ENCODE data around the gene P3H2. TPM values are rescaled to one million over a fixed set of nuclear protein-coding genes. Genes with fewer than 3 reads are reported as not detected.

P3H2 gene
- polyA plus RNA-seq, 6 donors from 2014 or later, result not detected

DNA sequence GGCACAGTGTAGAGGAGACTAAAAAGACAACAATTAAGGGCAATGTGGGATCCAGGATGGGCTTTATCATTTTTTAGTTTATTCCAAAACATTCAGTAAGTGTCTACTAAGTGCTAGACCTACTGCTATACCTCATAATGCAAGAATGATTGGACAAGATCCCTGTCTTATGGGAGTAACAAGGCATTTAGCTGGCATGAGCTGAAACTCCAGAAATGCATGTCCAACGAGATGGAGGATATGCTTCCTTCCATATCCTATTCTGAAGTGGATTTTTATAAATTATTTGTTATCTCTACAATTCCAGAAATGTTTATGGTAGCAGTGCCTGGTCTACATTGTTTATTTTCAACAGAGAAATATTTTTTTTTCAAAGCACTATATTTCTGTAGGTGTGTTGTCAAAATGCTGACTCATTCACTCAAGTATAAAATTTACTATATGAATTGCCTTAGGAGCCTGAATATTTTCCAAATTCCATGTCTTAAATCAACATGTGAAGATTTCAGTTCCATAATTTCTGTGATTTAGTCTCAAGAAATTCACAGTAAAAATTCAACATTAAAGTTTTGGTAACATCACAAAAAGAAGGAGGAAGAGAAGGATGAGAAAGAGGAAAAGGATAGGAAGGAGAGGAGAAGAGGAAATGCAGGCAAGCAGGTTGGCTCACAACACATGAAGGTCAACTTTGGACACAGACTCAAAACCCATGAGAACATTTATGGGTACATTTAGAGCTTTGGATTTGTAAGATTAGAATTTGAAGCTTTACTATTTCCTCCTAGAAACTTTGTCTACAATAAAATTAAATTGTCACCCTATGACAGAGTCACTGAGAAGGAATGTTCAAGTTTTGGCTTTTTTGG lies 88.6 kb downstream of the P3H2 start:
- Mint-ChIP-seq H3K4me1 (no peaks in the 10 kb centered on the region), H3K9me3 (no peaks in the 10 kb centered on the region), H3K27ac (no peak overlapping the region), H3K4me3 (no peak overlapping the region), H3K36me3 (no peaks in the 10 kb centered on the region), H3K27me3 (peaks cover 0 to 3% (median 0%) of the 10 kb centered on the region in 3 donors)
- DNase-seq (no peak), ATAC-seq (ENCODE audit: low read depth in 2 of 2) (no peak)

DNA sequence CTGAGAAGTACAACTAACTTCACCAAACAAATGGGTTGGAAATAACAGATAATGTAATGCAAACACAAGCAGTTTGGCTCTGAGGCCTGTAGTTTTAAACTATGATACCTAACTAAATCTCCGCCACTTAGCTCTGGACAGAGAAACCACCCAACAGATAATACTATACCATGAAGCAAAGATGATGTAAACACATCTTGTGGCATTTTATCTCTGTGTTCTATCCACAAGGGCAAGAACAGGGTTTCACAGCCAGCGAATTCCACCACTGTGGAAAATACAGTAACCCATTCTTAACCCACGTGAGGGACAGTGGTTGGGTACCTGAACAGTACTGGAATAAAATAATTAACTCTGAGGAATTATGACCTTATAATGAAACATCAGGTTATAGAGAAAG lies 93.6 kb downstream of the P3H2 start:
- Mint-ChIP-seq H3K27me3 (no peaks in the 10 kb centered on the region), H3K27ac (no peak overlapping the region), H3K4me3 (no peak overlapping the region), H3K9me3 (no peaks in the 10 kb centered on the region), H3K36me3 (no peaks in the 10 kb centered on the region), H3K4me1 (no peaks in the 10 kb centered on the region)
- DNase-seq (no peak), ATAC-seq (ENCODE audit: low read depth in 2 of 2) (no peak)

DNA sequence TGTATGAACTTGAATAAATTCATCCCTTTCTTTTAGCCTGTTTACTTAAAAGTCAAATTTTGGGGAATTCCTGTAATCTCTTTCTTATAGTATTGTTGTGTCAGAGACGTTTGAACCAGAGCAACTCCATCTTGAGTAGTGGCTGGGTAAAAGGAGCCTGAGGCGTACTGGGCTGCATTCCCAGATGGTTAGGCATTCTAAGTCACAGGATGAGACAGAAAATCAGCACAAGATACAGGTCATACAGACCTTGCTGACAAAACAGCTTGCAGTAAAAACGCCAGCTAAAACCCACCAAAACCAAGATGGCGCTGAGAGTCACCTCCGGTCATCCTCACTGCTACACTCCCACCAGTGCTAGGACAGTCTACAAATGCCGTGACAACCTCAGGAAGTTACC lies 94.5 kb downstream of the P3H2 start:
- ATAC-seq (ENCODE audit: low read depth in 2 of 2) (no peak), DNase-seq (no peak)
- no peaks in the 10 kb centered on the region for H3K9me3 Mint-ChIP-seq
- no peak overlapping the region for H3K4me3 Mint-ChIP-seq
- no peaks in the 10 kb centered on the region for H3K4me1 Mint-ChIP-seq
- H3K27me3 Mint-ChIP-seq, result no peaks in the 10 kb centered on the region
- H3K36me3 Mint-ChIP-seq, result no peaks in the 10 kb centered on the region
- no peak overlapping the region for H3K27ac Mint-ChIP-seq

DNA sequence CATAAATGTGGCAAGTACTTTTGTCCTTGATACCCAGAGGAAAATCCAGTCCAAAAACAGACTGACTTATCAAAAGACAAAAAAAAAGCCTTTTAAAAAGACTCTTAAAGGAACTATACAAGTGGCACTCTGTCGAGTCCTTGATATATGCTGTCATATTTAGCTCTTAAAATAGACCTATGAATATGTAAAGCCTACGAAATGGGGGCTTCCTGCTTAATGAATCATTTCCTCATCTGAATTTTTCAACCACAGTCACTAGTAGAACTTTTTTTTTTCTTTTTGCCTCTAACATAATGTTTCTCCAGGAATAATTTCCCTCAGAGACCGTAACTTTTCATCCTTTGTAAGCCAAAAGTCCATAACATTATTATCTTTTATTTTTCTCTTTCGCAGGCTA lies 95.8 kb downstream of the P3H2 start:
- Mint-ChIP-seq H3K36me3 (no peaks in the 10 kb centered on the region), H3K27ac (no peak overlapping the region), H3K27me3 (no peaks in the 10 kb centered on the region), H3K4me1 (no peaks in the 10 kb centered on the region), H3K9me3 (no peaks in the 10 kb centered on the region), H3K4me3 (no peak overlapping the region)
- no peak for DNase-seq
- no peak for ATAC-seq (ENCODE audit: low read depth in 2 of 2)

DNA sequence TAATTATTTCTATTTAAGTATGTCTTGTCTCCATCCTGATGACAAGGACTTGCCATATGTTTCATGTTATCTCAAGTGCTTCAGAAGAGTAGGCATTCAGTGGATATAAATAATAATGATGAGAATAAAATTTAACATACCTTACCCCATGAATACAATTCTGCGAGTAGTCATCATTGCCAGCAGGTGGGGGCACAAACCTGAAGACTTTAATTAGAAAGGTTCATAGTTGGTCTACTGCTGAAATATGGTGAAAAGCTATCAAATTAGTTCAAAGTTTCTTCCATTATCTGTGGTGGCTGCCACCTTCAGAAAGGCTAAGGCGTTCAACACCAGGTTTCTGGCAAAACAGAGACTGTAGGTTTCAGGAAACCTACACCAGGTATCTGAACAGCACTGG lies 100.9 kb downstream of the P3H2 start:
- H3K27ac Mint-ChIP-seq, result no peak overlapping the region
- H3K4me1 Mint-ChIP-seq, result no peaks in the 10 kb centered on the region
- peaks cover 0 to 5% (median 0%) of the 10 kb centered on the region in 3 donors for H3K27me3 Mint-ChIP-seq
- H3K4me3 Mint-ChIP-seq, result no peak overlapping the region
- DNase-seq (no peak), ATAC-seq (ENCODE audit: low read depth in 2 of 2) (no peak)
- no peaks in the 10 kb centered on the region for H3K36me3 Mint-ChIP-seq
- peaks cover 0 to 1% (median 0%) of the 10 kb centered on the region in 7 donors for H3K9me3 Mint-ChIP-seq

DNA sequence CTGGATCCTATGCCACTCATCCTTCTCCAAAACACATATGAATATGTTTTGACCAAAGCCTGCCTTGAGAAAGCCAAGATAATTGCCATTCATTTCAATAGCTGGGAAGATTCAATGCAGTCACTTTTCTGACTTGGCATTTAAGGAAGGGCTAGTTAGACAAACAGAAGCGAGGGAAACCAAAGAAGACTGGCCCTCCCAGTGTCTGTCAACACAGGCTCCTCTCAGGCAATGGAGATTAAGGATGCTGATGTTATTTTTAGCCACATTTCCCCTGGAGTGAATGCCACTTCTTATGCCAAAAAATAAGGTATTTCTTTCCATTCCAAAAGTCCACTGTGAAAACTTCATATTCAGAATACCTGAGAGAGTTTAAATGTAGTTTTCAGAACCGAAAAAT lies 101.7 kb downstream of the P3H2 start:
- DNase-seq, result no peak
- Mint-ChIP-seq H3K27me3 (peaks cover 0 to 5% (median 0%) of the 10 kb centered on the region in 3 donors), H3K27ac (no peak overlapping the region), H3K36me3 (no peaks in the 10 kb centered on the region), H3K4me3 (no peak overlapping the region), H3K9me3 (peaks cover 0 to 1% (median 0%) of the 10 kb centered on the region in 7 donors), H3K4me1 (no peaks in the 10 kb centered on the region)
- no peak for ATAC-seq (ENCODE audit: low read depth in 2 of 2)

DNA sequence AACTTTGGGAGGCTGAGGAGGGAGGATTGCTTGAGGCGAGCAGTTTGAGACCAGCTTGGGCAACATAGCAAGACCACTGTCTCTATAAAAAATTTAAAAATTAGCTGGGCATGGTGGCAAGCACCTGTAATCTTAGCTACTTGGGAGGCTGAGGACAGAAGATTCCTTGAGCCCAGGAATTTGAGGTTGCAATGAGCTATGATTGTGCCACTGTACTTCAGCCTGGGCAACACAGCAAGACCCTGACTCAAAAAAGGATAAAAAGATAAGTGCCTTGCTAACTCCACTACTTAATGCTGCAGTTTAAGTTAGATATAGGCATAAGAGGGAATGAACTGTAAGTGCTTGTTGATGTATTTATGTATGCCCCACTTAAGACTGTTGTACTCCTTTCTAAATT lies 102.2 kb downstream of the P3H2 start:
- DNase-seq (no peak), ATAC-seq (ENCODE audit: low read depth in 2 of 2) (no peak)
- Mint-ChIP-seq H3K4me3 (no peak overlapping the region), H3K27me3 (peaks cover 0 to 5% (median 0%) of the 10 kb centered on the region in 3 donors), H3K36me3 (no peaks in the 10 kb centered on the region), H3K4me1 (no peaks in the 10 kb centered on the region), H3K27ac (no peak overlapping the region), H3K9me3 (peaks cover 0 to 1% (median 0%) of the 10 kb centered on the region in 7 donors)

DNA sequence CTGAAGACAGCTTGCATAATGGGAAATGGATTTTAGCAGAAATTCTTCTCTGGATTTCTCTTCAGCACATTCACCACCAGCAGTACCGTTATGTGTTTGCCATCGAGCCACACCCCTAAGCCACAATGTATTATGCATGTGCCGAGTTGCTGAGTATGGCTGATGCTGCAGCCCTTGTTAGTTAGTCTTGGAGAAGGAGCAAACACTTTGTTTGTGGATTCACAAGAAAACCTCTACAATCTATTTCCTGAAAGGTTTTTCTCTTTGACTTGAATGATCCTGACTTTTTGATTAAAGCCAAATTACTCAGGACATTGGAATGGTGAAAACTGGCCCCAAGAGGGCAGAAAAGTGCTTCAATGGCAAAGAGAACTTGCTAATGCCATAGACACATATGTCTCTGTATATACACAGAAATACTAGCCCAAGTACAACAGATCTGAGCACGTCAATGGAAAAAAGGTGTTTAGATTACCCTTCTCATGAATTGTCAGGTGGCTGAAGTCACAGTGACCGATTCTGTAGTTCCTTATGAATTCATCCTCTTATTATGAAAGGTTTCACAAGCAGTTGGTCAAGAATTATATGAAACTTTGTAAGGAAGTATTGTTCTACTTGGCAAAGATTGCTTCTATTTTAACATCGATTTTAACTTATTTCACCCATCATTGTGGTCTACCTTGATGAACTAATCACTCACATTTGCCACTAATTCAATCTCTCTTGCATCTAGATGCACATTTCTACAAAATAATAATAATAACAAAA lies 103.0 kb downstream of the P3H2 start:
- H3K4me1 Mint-ChIP-seq, result no peaks in the 10 kb centered on the region

DNA sequence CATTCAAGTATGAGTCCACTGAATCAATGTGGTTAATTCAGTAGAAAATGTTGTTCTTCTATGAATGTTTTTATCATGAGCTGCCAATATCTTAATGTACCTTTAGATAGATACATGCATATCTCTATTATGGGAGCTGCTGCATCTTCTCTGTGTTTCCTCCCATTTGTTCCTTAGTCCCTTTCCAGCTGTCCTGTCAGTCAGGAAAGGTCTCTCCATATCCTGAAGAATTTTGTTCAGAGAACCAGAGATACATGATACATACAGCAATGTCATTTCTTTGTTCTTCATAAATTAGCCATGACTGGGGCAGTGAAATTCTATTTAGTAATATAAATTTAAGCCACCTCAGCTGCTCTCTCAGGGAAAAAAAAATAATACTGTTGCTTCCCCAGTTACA lies 103.7 kb downstream of the P3H2 start:
- Mint-ChIP-seq H3K27me3 (peaks cover 0 to 5% (median 0%) of the 10 kb centered on the region in 3 donors), H3K4me3 (no peak overlapping the region)

More for the DNA sequence above, 103.0 kb downstream of the P3H2 start:
- H3K36me3 Mint-ChIP-seq, result no peaks in the 10 kb centered on the region
- H3K27me3 Mint-ChIP-seq, result peaks cover 0 to 5% (median 0%) of the 10 kb centered on the region in 3 donors
- DNase-seq (no peak), ATAC-seq (ENCODE audit: low read depth in 2 of 2) (no peak)
- peaks cover 0 to 1% (median 0%) of the 10 kb centered on the region in 7 donors for H3K9me3 Mint-ChIP-seq
- H3K4me3 Mint-ChIP-seq, result no peak overlapping the region
- H3K27ac Mint-ChIP-seq, result no peak overlapping the region

DNA sequence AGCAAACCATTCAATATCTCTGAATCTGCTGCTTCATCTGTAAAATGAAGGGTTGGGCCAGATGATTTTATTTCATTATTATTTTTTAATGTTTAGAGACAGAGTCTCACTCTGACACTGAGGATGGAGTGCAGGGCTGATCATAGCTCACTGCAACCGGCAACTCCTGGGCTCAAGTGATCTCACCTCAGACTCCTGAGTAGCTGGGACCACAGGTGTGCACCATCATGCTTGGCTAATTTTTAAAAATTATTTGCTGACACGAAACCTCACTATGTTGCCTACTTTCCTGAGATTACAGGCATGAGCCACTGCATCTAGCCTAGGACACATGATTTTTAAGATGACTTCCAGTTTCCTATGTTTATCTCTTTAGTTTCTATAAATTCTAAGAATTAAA lies 105.8 kb downstream of the P3H2 start:
- H3K9me3 Mint-ChIP-seq, result peaks cover 0 to 1% (median 0%) of the 10 kb centered on the region in 7 donors
- ATAC-seq (ENCODE audit: low read depth in 2 of 2) (no peak), DNase-seq (no peak)
- no peak overlapping the region for H3K27ac Mint-ChIP-seq
- H3K27me3 Mint-ChIP-seq, result peaks cover 0 to 5% (median 0%) of the 10 kb centered on the region in 3 donors
- H3K4me3 Mint-ChIP-seq, result no peak overlapping the region
- no peaks in the 10 kb centered on the region for H3K36me3 Mint-ChIP-seq
- H3K4me1 Mint-ChIP-seq, result no peaks in the 10 kb centered on the region

More for the DNA sequence above, 103.7 kb downstream of the P3H2 start:
- H3K9me3 Mint-ChIP-seq, result peaks cover 0 to 1% (median 0%) of the 10 kb centered on the region in 7 donors
- ATAC-seq (ENCODE audit: low read depth in 2 of 2) (no peak), DNase-seq (no peak)
- H3K36me3 Mint-ChIP-seq, result no peaks in the 10 kb centered on the region
- H3K4me1 Mint-ChIP-seq, result no peaks in the 10 kb centered on the region
- H3K27ac Mint-ChIP-seq, result no peak overlapping the region

DNA sequence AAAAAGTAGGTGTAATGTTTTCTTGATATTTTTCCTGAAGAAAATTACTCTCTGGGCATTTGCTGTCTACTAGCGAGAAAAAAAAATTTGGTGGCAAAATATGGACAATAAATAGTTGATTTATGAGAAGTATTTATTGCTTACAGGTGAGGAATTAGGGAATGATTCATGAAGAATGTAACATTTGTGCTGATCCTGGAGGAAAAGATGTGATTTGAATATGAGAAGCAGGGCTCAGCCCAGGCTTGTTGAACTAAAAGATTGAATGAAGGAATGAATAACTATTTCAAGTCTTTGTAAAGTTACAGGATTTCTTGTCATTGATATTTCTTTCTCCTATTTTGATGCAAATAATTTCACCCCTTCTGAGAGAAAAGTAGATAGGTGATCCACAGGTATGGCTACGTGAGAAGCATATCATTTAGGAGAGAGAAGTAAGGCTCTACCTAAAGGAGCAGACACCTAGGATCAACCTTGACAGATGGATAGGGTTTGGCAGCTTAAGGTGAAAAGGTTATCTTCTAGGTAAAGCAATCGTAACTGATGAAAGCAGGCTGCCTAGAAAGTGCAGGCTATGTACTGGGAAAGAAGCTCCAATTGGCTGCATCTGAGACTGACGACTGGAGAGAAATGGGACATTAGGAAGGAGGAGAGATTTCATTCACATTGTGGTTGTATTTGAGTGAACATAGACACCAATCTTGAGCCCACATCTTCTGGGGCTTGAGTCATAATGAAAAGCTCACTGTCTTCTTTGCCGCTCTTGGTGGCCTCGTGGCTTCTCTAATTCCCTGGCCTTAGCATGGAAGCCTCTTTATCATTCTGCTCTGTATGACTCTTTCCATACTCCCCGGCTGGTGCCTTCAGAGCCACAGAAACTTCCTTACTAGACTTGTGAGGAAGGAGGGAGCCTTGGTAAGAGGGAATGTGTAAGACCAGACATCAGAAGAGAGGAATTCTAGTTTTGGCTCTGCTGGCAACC lies 106.5 kb downstream of the P3H2 start:
- Mint-ChIP-seq H3K36me3 (no peaks in the 10 kb centered on the region), H3K27ac (no peak overlapping the region), H3K4me3 (no peak overlapping the region), H3K9me3 (peaks cover 0 to 1% (median 0%) of the 10 kb centered on the region in 7 donors), H3K27me3 (peaks cover 0 to 5% (median 0%) of the 10 kb centered on the region in 3 donors), H3K4me1 (no peaks in the 10 kb centered on the region)
- no peak for DNase-seq
- no peak for ATAC-seq (ENCODE audit: low read depth in 2 of 2)

DNA sequence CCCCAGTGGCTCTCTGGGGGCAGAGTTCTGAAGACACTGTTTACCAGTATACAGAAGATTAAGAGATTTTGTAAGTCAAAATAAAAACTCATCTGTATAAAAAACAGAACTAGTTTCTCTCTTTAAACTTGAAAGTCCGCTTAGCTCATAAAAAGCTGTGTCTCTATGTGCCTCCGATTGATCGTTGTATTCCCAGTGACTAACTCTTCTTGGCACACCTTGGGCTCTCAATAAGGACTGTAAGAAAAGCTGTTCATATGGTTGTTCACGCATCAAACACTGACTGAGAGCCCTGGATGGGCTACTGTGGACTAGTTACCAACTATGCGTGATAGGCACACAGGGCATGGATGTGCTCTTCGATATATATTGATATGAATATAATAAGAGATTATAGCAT lies 107.9 kb downstream of the P3H2 start:
- ATAC-seq (ENCODE audit: low read depth in 2 of 2) (no peak), DNase-seq (no peak)
- H3K27me3 Mint-ChIP-seq, result peaks cover 0 to 5% (median 0%) of the 10 kb centered on the region in 3 donors
- H3K36me3 Mint-ChIP-seq, result no peaks in the 10 kb centered on the region
- no peak overlapping the region for H3K27ac Mint-ChIP-seq
- H3K9me3 Mint-ChIP-seq, result peaks cover 0 to 1% (median 0%) of the 10 kb centered on the region in 7 donors
- no peaks in the 10 kb centered on the region for H3K4me1 Mint-ChIP-seq
- no peak overlapping the region for H3K4me3 Mint-ChIP-seq

DNA sequence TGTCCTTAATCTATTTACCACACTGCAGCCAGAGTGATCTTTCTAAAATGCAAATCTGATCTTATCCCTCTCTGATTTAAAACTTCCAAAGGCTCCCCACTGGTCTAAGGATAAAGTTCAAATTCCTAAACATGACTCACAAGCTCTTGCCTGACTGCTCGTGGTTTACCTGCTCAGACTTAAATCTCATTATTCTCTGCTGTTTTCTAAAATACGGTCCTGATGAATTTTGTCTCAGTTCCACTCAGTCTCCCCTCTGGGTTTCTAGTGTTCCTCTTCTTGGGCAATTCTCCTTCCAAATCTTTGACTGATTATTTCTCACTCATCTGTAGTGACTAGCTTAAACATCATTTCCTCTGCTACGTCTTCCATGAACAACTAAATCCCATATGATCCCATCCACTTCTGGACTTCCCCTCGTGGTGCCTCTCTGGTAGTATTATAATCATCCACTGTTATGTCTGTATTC lies 108.3 kb downstream of the P3H2 start:
- Mint-ChIP-seq H3K4me1 (no peaks in the 10 kb centered on the region), H3K4me3 (no peak overlapping the region), H3K27ac (no peak overlapping the region), H3K9me3 (peaks cover 0 to 1% (median 0%) of the 10 kb centered on the region in 7 donors), H3K36me3 (no peaks in the 10 kb centered on the region), H3K27me3 (peaks cover 0 to 5% (median 0%) of the 10 kb centered on the region in 3 donors)
- DNase-seq (no peak), ATAC-seq (ENCODE audit: low read depth in 2 of 2) (no peak)
